SK-N-SH treated with all-trans-retinoic acid at 6 μM for 48 hours (cell line): ENCODE data around the gene RNU7-1.

Source experiments
- ATAC-seq: fragments of 200-7000 bp; cut with Tn5 transposase; 3 replicates; pipeline ENCODE4 v1.9.1; 2020; ENCODE audit warnings: mild to moderate bottlenecking, moderate library complexity
- ARNTL ChIP-seq: fragments of 450-650 bp; formaldehyde crosslinking; IDR thresholded peaks from 2 replicates; pipeline ENCODE4 v1.5.0; 2020; ENCODE audit warnings: low read depth, mild to moderate bottlenecking, moderate library complexity, borderline replicate concordance
- BACH2 ChIP-seq: fragments of 250-450 bp; sonication (Bioruptor Pico); IDR thresholded peaks from 2 replicates; pipeline ENCODE4 v1.9.0; 2021; ENCODE audit warnings: mild to moderate bottlenecking, borderline replicate concordance
- CREB5 ChIP-seq: fragments of 250-450 bp; sonication (Bioruptor Pico); IDR thresholded peaks from 2 replicates; pipeline ENCODE4 v1.5.1; 2020; ENCODE audit warnings: low read depth, mild to moderate bottlenecking, moderate library complexity
- ESRRG ChIP-seq: fragments of 250-450 bp; sonication (Bioruptor Pico); IDR thresholded peaks from 2 replicates; pipeline ENCODE4 v1.6.1; 2021; ENCODE audit warnings: mild to moderate bottlenecking
- GLIS3 ChIP-seq: fragments of 250-450 bp; sonication (Bioruptor Pico); IDR thresholded peaks from 2 replicates; pipeline ENCODE4 v1.5.0; 2020; ENCODE audit warnings: mild to moderate bottlenecking, moderate library complexity
- ISL1 ChIP-seq: fragments of 250-450 bp; sonication (Bioruptor Pico); IDR thresholded peaks from 2 replicates; pipeline ENCODE4 v2.1.2; 2022; ENCODE audit warnings: mild to moderate bottlenecking, moderate library complexity
- OSR1 ChIP-seq: fragments of 250-450 bp; sonication (Bioruptor Pico); IDR thresholded peaks from 2 replicates; pipeline ENCODE4 v1.8.0; 2022; ENCODE audit warnings: moderate library complexity, mild to moderate bottlenecking, inconsistent platforms
- RARB ChIP-seq: fragments of 250-450 bp; sonication (Bioruptor Pico); IDR thresholded peaks from 2 replicates; pipeline ENCODE4 v1.8.0; 2021; ENCODE audit warnings: mild to moderate bottlenecking, moderate library complexity
- SNAI2 ChIP-seq: fragments of 250-450 bp; sonication (Bioruptor Pico); IDR thresholded peaks from 2 replicates; pipeline ENCODE4 v1.5.0; 2020; ENCODE audit warnings: mild to moderate bottlenecking, moderate library complexity
- TCF4 ChIP-seq: fragments of 250-450 bp; sonication (Bioruptor Pico); IDR thresholded peaks from 2 replicates; pipeline ENCODE4 v1.8.0; 2021; ENCODE audit warnings: mild to moderate bottlenecking, moderate library complexity, borderline replicate concordance
- ZFP3 ChIP-seq: fragments of 250-450 bp; sonication (Bioruptor Pico); IDR thresholded peaks from 2 replicates; pipeline ENCODE4 v1.5.0; 2020; ENCODE audit warnings: mild to moderate bottlenecking, moderate library complexity
- ZNF565 ChIP-seq: fragments of 450-650 bp; formaldehyde crosslinking; conservative IDR thresholded peaks from 2 replicates; pipeline ENCODE4 v1.5.0; 2020; ENCODE audit warnings: low read depth, mild to moderate bottlenecking, moderate library complexity
- ZNF70 ChIP-seq: fragments of 450-650 bp; formaldehyde crosslinking; IDR thresholded peaks from 2 replicates; pipeline ENCODE4 v1.5.0; 2020; ENCODE audit warnings: mild to moderate bottlenecking, moderate library complexity
- ZNF8 ChIP-seq: fragments of 450-650 bp; formaldehyde crosslinking; IDR thresholded peaks from 2 replicates; pipeline ENCODE4 v1.5.0; 2020; ENCODE audit warnings: mild to moderate bottlenecking, moderate library complexity
- TF ChIP-seq, protein P1 (sequence below): fragments of 250-450 bp; sonication (Bioruptor Pico); IDR thresholded peaks from 2 replicates; pipeline ENCODE4 v1.5.0; 2020; ENCODE audit warnings: mild to moderate bottlenecking, moderate library complexity
- TF ChIP-seq, protein P2 (sequence below): fragments of 250-450 bp; sonication (Bioruptor Pico); IDR thresholded peaks from 2 replicates; pipeline ENCODE4 v1.8.0; 2021; ENCODE audit warnings: low read depth, mild to moderate bottlenecking, moderate library complexity, borderline replicate concordance
- TF ChIP-seq, protein P3 (sequence below): fragments of 250-450 bp; sonication (Bioruptor Pico); IDR thresholded peaks from 2 replicates; pipeline ENCODE4 v1.5.1; 2021; ENCODE audit warnings: mild to moderate bottlenecking, moderate library complexity

The RNU7-1 gene

GRCh38 chr12:6917491-6918231 is 26.0 kb upstream of the RNU7-1 start:
- ATAC-seq = no peak

DNA sequence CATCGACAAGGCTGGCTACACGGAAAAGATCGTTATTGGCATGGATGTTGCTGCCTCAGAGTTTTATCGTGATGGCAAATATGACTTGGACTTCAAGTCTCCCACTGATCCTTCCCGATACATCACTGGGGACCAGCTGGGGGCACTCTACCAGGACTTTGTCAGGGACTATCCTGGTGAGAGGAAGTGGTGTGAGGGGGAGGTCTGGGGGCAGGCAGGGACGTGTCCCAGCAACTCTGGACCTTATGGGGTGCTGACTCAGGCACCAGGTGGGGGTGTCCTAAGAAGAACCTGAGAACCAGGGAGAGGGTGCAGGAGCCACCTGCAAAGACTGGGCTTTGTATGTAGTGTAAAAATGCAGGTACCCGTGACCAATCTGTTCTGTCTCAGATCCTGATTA is 24.0 kb upstream of the RNU7-1 start:
- no peak for TF ChIP-seq ZNF8 (CRISPR knock-in tag)
- TF ChIP-seq, protein P1, sequence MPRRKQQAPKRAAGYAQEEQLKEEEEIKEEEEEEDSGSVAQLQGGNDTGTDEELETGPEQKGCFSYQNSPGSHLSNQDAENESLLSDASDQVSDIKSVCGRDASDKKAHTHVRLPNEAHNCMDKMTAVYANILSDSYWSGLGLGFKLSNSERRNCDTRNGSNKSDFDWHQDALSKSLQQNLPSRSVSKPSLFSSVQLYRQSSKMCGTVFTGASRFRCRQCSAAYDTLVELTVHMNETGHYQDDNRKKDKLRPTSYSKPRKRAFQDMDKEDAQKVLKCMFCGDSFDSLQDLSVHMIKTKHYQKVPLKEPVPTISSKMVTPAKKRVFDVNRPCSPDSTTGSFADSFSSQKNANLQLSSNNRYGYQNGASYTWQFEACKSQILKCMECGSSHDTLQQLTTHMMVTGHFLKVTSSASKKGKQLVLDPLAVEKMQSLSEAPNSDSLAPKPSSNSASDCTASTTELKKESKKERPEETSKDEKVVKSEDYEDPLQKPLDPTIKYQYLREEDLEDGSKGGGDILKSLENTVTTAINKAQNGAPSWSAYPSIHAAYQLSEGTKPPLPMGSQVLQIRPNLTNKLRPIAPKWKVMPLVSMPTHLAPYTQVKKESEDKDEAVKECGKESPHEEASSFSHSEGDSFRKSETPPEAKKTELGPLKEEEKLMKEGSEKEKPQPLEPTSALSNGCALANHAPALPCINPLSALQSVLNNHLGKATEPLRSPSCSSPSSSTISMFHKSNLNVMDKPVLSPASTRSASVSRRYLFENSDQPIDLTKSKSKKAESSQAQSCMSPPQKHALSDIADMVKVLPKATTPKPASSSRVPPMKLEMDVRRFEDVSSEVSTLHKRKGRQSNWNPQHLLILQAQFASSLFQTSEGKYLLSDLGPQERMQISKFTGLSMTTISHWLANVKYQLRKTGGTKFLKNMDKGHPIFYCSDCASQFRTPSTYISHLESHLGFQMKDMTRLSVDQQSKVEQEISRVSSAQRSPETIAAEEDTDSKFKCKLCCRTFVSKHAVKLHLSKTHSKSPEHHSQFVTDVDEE (CRISPR knock-in tag) = no peak
- TF ChIP-seq ZNF70 (CRISPR knock-in tag) = no peak
- TF ChIP-seq ESRRG (CRISPR knock-in tag) = no peak
- TF ChIP-seq TCF4 (CRISPR knock-in tag) = no peak
- no peak for TF ChIP-seq SNAI2 (CRISPR knock-in tag)
- TF ChIP-seq ZNF565 (CRISPR knock-in tag) = no peak
- TF ChIP-seq ISL1 (CRISPR knock-in tag) = no peak
- TF ChIP-seq RARB = no peak
- TF ChIP-seq GLIS3 (CRISPR knock-in tag) = no peak
- TF ChIP-seq ZFP3 = no peak
- TF ChIP-seq ARNTL (CRISPR knock-in tag) = no peak
- TF ChIP-seq, protein P2, sequence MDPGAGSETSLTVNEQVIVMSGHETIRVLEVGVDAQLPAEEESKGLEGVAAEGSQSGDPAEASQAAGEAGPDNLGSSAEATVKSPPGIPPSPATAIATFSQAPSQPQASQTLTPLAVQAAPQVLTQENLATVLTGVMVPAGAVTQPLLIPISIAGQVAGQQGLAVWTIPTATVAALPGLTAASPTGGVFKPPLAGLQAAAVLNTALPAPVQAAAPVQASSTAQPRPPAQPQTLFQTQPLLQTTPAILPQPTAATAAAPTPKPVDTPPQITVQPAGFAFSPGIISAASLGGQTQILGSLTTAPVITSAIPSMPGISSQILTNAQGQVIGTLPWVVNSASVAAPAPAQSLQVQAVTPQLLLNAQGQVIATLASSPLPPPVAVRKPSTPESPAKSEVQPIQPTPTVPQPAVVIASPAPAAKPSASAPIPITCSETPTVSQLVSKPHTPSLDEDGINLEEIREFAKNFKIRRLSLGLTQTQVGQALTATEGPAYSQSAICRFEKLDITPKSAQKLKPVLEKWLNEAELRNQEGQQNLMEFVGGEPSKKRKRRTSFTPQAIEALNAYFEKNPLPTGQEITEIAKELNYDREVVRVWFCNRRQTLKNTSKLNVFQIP (CRISPR knock-in tag) = no peak
- TF ChIP-seq, protein P3, sequence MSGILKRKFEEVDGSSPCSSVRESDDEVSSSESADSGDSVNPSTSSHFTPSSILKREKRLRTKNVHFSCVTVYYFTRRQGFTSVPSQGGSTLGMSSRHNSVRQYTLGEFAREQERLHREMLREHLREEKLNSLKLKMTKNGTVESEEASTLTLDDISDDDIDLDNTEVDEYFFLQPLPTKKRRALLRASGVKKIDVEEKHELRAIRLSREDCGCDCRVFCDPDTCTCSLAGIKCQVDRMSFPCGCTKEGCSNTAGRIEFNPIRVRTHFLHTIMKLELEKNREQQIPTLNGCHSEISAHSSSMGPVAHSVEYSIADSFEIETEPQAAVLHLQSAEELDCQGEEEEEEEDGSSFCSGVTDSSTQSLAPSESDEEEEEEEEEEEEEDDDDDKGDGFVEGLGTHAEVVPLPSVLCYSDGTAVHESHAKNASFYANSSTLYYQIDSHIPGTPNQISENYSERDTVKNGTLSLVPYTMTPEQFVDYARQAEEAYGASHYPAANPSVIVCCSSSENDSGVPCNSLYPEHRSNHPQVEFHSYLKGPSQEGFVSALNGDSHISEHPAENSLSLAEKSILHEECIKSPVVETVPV (CRISPR knock-in tag) = no peak
- TF ChIP-seq OSR1 (CRISPR knock-in tag) = no peak
- no peak for TF ChIP-seq BACH2 (CRISPR knock-in tag)
- no peak for ATAC-seq

More at GRCh38 chr12:6917491-6918231, 26.0 kb upstream of the RNU7-1 start:
- TF ChIP-seq ZNF8 (CRISPR knock-in tag) (no peak), RARB (no peak)
- TF ChIP-seq, protein P3 (CRISPR knock-in tag) = no peak

DNA sequence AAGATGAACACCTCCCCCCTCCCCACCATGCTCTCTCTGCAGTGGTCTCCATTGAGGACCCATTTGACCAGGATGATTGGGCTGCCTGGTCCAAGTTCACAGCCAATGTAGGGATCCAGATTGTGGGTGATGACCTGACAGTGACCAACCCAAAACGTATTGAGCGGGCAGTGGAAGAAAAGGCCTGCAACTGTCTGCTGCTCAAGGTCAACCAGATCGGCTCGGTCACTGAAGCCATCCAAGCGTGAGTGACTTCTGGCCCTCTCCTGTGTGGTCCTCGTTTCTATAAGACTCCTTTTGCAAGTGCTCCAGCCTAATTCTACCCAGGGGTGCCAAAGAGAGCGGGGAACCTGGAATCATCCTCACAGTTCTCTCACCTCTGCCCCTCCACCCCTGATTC is 22.1 kb upstream of the RNU7-1 start:
- no peak for ATAC-seq
- TF ChIP-seq OSR1 (CRISPR knock-in tag) (no peak), ZNF70 (CRISPR knock-in tag) (no peak), ISL1 (CRISPR knock-in tag) (no peak), CREB5 (CRISPR knock-in tag) (no peak)
